ENCODE data around the gene IQCH. TPM values are rescaled to one million over a fixed set of nuclear protein-coding genes. Genes with fewer than 3 reads are reported as not detected.

IQCH gene
- total and polyA plus RNA-seq, 12 donors: 0.29 to 2.6 (median 1.2) TPM

- TF ChIP-seq, protein P1, sequence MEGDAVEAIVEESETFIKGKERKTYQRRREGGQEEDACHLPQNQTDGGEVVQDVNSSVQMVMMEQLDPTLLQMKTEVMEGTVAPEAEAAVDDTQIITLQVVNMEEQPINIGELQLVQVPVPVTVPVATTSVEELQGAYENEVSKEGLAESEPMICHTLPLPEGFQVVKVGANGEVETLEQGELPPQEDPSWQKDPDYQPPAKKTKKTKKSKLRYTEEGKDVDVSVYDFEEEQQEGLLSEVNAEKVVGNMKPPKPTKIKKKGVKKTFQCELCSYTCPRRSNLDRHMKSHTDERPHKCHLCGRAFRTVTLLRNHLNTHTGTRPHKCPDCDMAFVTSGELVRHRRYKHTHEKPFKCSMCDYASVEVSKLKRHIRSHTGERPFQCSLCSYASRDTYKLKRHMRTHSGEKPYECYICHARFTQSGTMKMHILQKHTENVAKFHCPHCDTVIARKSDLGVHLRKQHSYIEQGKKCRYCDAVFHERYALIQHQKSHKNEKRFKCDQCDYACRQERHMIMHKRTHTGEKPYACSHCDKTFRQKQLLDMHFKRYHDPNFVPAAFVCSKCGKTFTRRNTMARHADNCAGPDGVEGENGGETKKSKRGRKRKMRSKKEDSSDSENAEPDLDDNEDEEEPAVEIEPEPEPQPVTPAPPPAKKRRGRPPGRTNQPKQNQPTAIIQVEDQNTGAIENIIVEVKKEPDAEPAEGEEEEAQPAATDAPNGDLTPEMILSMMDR (IDR thresholded peaks at IDR 0.05): no peak
- Histone ChIP-seq H3K36me3 (no peaks in the 10 kb centered on the region), H3K4me1 (peaks cover 0 to 12% (median 0%) of the 10 kb centered on the region in 9 donors), H3K4me3 (no peak overlapping the region), H3K27ac (no peak overlapping the region), H3K27me3 (no peaks in the 10 kb centered on the region), H3K9me3 (no peaks in the 10 kb centered on the region)
- ATAC-seq (no peak), DNase-seq (no peak)
- WGBS, 2 donors: 82 to 85% methylated on average over 9 of the region's 9 CpGs
- intact Hi-C loops (cut with DNase I): loop anchor here in 1 of 10 donors (10.0 kb wide), 1 partner anchor 440 kb away; no protein-coding TSS in a partner anchor
Measured at GRCh38 chr15:67394873-67395639, 140.5 kb downstream of the IQCH start.

- H3K4me1 ChIP-seq: peaks cover 0 to 12% (median 0%) of the 10 kb centered on the region in 9 donors
- H3K27ac ChIP-seq: no peak overlapping the region
- WGBS, 2 donors: 68 to 69% methylated on average over 5 of the region's 5 CpGs
- TF ChIP-seq, protein P1 (IDR thresholded peaks at IDR 0.05): no peak
- H3K4me3 ChIP-seq: no peak overlapping the region
- H3K9me3 ChIP-seq: no peaks in the 10 kb centered on the region
- intact Hi-C loops (cut with DNase I): loop anchor here in 1 of 10 donors (10.0 kb wide), 1 partner anchor 441 kb away; no protein-coding TSS in a partner anchor
- H3K36me3 ChIP-seq: no peaks in the 10 kb centered on the region
- ATAC-seq: no peak
- H3K27me3 ChIP-seq: no peaks in the 10 kb centered on the region
- no peak for DNase-seq
Measured at GRCh38 chr15:67396114-67396513, 141.5 kb downstream of the IQCH start.

DNA sequence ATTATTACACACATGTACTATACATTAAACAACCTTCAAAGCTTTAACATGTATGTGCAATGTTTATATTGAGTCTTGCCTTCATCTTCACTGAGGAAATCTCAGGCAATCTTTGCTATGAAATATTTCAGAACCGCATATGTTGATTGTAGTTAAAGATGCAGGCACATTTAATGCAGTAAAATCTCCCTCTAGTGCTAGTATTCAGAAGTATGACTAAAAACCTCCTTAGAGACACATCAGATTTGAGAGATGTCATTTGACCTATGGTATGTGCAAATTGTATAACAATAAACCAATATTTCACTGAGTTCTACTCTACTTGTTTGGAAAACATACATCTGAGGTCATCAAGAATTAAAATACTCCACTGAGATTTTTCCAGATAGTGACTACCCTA lies 142.6 kb downstream of the IQCH start:
- no peak overlapping the region for H3K27ac ChIP-seq
- TF ChIP-seq, protein P1 (IDR thresholded peaks at IDR 0.05): no peak
- no peaks in the 10 kb centered on the region for H3K36me3 ChIP-seq
- WGBS, 2 donors: 78 to 80% methylated on average over 1 of the region's 1 CpG
- no peak overlapping the region for H3K4me3 ChIP-seq
- H3K27me3 ChIP-seq: no peaks in the 10 kb centered on the region
- peaks cover 0 to 12% (median 0%) of the 10 kb centered on the region in 9 donors for H3K4me1 ChIP-seq
- no peaks in the 10 kb centered on the region for H3K9me3 ChIP-seq
- intact Hi-C loops (cut with DNase I): loop anchor here in 1 of 10 donors (10.0 kb wide), 1 partner anchor 442 kb away; no protein-coding TSS in a partner anchor
- DNase-seq (no peak), ATAC-seq (no peak)

DNA sequence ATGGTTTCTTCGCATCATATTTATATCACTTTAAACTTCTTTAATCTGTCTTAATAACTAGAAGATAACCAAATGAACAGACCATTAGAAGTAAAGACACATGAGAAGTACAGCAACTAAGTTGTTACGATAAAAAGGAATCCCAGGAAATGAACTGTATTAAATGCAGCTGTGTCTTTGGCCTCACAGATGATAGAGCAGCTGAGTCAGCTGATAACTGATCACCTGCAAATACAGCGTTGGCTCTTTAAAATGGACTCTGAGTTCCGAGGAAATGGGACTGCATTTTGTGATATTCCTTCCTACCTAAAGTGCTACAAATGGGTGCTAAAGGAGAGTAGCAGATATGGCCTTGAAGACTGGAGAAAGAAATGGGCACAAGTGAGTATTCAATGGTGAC lies 145.3 kb downstream of the IQCH start:
- no peaks in the 10 kb centered on the region for H3K36me3 ChIP-seq
- H3K4me3 ChIP-seq: no peak overlapping the region
- WGBS, 2 donors: 85 to 87% methylated on average over 4 of the region's 4 CpGs
- ATAC-seq: no peak
- H3K27ac ChIP-seq: no peak overlapping the region
- no peaks in the 10 kb centered on the region for H3K9me3 ChIP-seq
- DNase-seq: no peak
- TF ChIP-seq, protein P1 (IDR thresholded peaks at IDR 0.05): no peak
- H3K27me3 ChIP-seq: no peaks in the 10 kb centered on the region
- intact Hi-C loops (cut with DNase I): loop anchor here in 1 of 10 donors (10.0 kb wide), 1 partner anchor 445 kb away; no protein-coding TSS in a partner anchor
- peaks cover 0 to 12% (median 0%) of the 10 kb centered on the region in 9 donors for H3K4me1 ChIP-seq
